Hair follicular keratinocyte (primary cell): Measurements from ENCODE around the gene ISCU. TPM values are rescaled to one million over a fixed set of nuclear protein-coding genes. Genes with fewer than 3 reads are reported as not detected.

Experiments used
- total RNA-seq: library from RNA; depleted of rRNA; stranded (reverse); fragments of >200 nt; gene quantifications from 2 replicates; pipeline ENCODE4 v1.2.3, GENCODE V29; 2015

ISCU gene
- total RNA-seq, result 125 and 139 TPM in 2 replicates

GRCh38 chr12:108562348-108563135 lies at the start of gene ISCU:
Gene ISCU, plus strand, starts transcription at chr12:108562596. Its CDS starts 27 bp downstream, at chr12:108562623.

GRCh38 chr12:108514973-108515814 lies 47.2 kb upstream of the ISCU start, which contains the start of gene FICD:
Gene FICD, plus strand, starts transcription at chr12:108515277. Its CDS starts 1,696 bp downstream, at chr12:108516973.

GRCh38 chr12:108560752-108561719 lies 1.4 kb upstream of the ISCU start, which contains the start of gene SART3:
Gene SART3, minus strand, starts transcription at chr12:108561173. Its CDS starts 19 bp downstream, at chr12:108561154.

DNA sequence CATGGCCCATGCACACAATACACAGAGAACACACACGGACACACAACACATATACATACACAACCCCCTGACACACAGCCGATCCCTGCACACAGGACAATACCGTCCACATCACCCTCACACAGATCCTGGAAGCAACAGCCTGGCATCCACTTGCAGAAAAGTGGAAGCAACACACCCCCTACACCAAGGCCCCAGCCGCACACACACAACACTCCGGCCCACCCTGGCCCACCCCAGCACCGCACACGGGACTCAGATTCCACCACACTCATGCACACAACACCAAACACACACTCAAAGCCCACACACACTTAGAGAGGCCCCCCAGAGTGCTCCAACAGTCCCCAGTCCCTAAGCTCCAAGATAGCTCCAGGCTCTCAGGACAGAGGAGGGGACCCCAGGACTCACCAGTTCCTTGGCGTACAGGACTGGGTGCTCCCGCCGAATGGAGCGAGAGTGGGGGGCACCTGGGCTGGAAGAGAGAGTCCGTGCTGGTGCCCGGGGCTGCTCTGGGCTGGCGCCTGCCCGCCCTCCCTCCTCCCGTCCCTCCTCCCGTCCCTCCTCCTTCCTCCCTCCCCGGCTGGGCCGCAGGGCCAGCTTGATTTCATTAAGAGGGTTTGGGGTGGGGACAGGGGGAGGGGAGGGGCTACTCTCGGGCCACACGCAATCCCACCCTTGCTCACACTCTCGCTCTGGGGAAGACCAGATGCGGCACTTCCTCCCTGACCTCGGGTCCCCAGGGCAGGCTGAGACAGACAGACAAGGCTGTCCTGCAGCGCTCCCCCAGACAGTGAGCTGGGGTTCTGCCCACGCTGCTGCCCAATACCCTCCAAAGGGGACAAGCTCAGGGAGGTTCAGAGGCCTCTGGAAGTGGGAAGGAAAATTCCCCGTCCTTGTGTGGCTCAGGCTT lies 35.4 kb downstream of the ISCU start, which contains the start of gene TMEM119:
TSS of gene TMEM119 (minus strand) at position 526 of the 913 bp plus-strand sequence. CDS start 5,701 bp downstream, outside the sequence.

Other genes with a start within 250 kb of the ISCU start
- 0.34 TPM in 1 of 2 replicates, not detected in the other for gene CMKLR1, start 223.3 kb upstream of the ISCU start, total RNA-seq
- 2.0 and 2.4 TPM in 2 replicates for gene FICD, start 47.3 kb upstream of the ISCU start, total RNA-seq
- 26.6 and 49.3 TPM in 2 replicates for gene SART3, start 1.4 kb upstream of the ISCU start, total RNA-seq
- gene TMEM119, start 35.5 kb downstream of the ISCU start, total RNA-seq, result 0.08 and 0.49 TPM in 2 replicates
- 0.08 and 0.46 TPM in 2 replicates for gene SELPLG, start 71.3 kb downstream of the ISCU start, total RNA-seq
- 77.1 and 99.5 TPM in 2 replicates for gene CORO1C, start 168.9 kb downstream of the ISCU start, total RNA-seq